PC-3 (cell line): ENCODE data around the gene FBXL7. TPM values are rescaled to one million over a fixed set of nuclear protein-coding genes. Genes with fewer than 3 reads are reported as not detected.

Experiments
- ATAC-seq: fragments of 200-7000 bp; cut with Tn5 transposase; 2 replicates; pipeline ENCODE4 v1.9.1; 2020; ENCODE audit warnings: mild to moderate bottlenecking, moderate library complexity
- BruUV-seq: library from RNA; stranded (reverse); fragments of 400-500 nt; replicated peaks from 2 replicates; lab custom pipeline; 2021; lab: Mats Ljungman, UMichigan
- CTCF ChIA-PET: fragments of 300-600 bp; sonication (Branson Sonifier 250); formaldehyde crosslinking; loops from one replicate; lab custom pipeline; 2022; ENCODE audit warnings: antibody characterized with exemption; lab: Charles Lee
- POLR2A ChIA-PET: fragments of 300-600 bp; sonication (Branson Sonifier 250); formaldehyde crosslinking; loops from one replicate; lab custom pipeline; 2022; ENCODE audit warnings: antibody characterized with exemption; ENCODE audit not compliant: unreplicated experiment; lab: Charles Lee
- DNase-seq: peaks from one replicate; pipeline ENCODE4 v3.0.0-alpha.2; 2015
- H2AFZ ChIP-seq: fragments of 300-600 bp; sonication (generic); 2 replicates; pipeline ENCODE4 v1.6.0; 2016; ENCODE audit warnings: antibody characterized with exemption, low read length
- H3F3A ChIP-seq: fragments of 300-600 bp; sonication (generic); one replicate; pipeline ENCODE4 v1.6.0; 2017; ENCODE audit warnings: antibody characterized with exemption, low read length, control low read depth, mild to moderate bottlenecking; ENCODE audit not compliant: unreplicated experiment
- H3K27ac ChIP-seq: fragments of 300-600 bp; sonication (generic); 2 replicates; pipeline ENCODE4 v1.5.1; 2016; ENCODE audit warnings: mild to moderate bottlenecking, low read length
- H3K27me3 ChIP-seq: fragments of 300-600 bp; sonication (generic); 2 replicates; pipeline ENCODE4 v1.6.1; 2016; ENCODE audit warnings: low read length, mixed read lengths
- H3K36me3 ChIP-seq: fragments of 300-600 bp; sonication (generic); 2 replicates; pipeline ENCODE4 v1.6.1; 2016; ENCODE audit warnings: low read depth, mixed run types, low read length, mixed read lengths
- H3K4me1 ChIP-seq: fragments of 300-600 bp; sonication (generic); 2 replicates; pipeline ENCODE4 v1.5.1; 2016; ENCODE audit warnings: low read length; ENCODE audit not compliant: insufficient read depth
- H3K4me2 ChIP-seq: fragments of 300-600 bp; sonication (generic); 2 replicates; pipeline ENCODE4 v1.6.0; 2016; ENCODE audit warnings: low read length
- H3K4me3 ChIP-seq: fragments of 300-600 bp; sonication (generic); 2 replicates; pipeline ENCODE4 v1.5.1; 2016; ENCODE audit warnings: mild to moderate bottlenecking, low read length, mixed read lengths
- H3K79me2 ChIP-seq: fragments of 300-600 bp; sonication (generic); 2 replicates; pipeline ENCODE4 v1.6.1; 2017; ENCODE audit warnings: low read length, mixed read lengths
- H3K9ac ChIP-seq: fragments of 300-600 bp; sonication (generic); 2 replicates; pipeline ENCODE4 v1.6.0; 2016; ENCODE audit warnings: mild to moderate bottlenecking, low read length
- H3K9me2 ChIP-seq: fragments of 300-600 bp; sonication (generic); replicated peaks from 2 replicates; pipeline ENCODE4 v1.6.1; 2016; ENCODE audit warnings: mixed run types, low read length, mixed read lengths
- H3K9me3 ChIP-seq: fragments of 300-600 bp; sonication (generic); 2 replicates; pipeline ENCODE4 v1.6.1; 2016; ENCODE audit warnings: low read length, mixed read lengths
- H4K20me1 ChIP-seq: fragments of 300-600 bp; sonication (generic); 2 replicates; pipeline ENCODE4 v1.6.1; 2016; ENCODE audit warnings: low read length, mixed read lengths
- CTCF ChIP-seq: fragments of 300-600 bp; sonication (generic); conservative IDR thresholded peaks from 2 replicates; pipeline ENCODE4 v1.5.1; 2017; ENCODE audit warnings: antibody characterized with exemption, low read depth, mild to moderate bottlenecking, low read length
- EZH2 ChIP-seq: fragments of 300-600 bp; sonication (generic); IDR thresholded peaks from one replicate; pipeline ENCODE4 v1.6.1; 2017; ENCODE audit warnings: antibody characterized with exemption, mild to moderate bottlenecking, low read length; ENCODE audit not compliant: unreplicated experiment
- EZH2phosphoT487 ChIP-seq: fragments of 300-600 bp; sonication (generic); IDR thresholded peaks from 2 replicates; pipeline ENCODE4 v1.6.1; 2018; ENCODE audit warnings: mild to moderate bottlenecking, antibody characterized with exemption, low read length, borderline replicate concordance
- intact Hi-C: fragments of 100-400 bp; cut with micrococcal nuclease; formaldehyde crosslinking; loops from 2 replicates; pipeline ENCODE4 v1.9.0; 2023
- total RNA-seq: library from RNA; depleted of rRNA; stranded (reverse); fragments of >200 nt; gene quantifications from 2 replicates; pipeline ENCODE4 v1.2.3, GENCODE V29; 2014

The FBXL7 gene
- total RNA-seq, 1 experiment from 2014 or later = 0.18 TPM

- Histone ChIP-seq H3K4me1 (no peaks in the 10 kb centered on the region), H3K36me3 (no peaks in the 10 kb centered on the region), H3K9me3 (peaks cover 6% of the 10 kb centered on the region; the same call in 1 of the 2 replicates), H3K4me3 (no peak overlapping the region), H3K9me2 (no peaks in the 10 kb centered on the region), H3K27me3 (no peaks in the 10 kb centered on the region), H3K9ac (no peak overlapping the region), H2AFZ (no peak overlapping the region), H3K79me2 (no peaks in the 10 kb centered on the region), H3K27ac (no peak overlapping the region), H4K20me1 (no peaks in the 10 kb centered on the region), H3F3A (no peaks in the 10 kb centered on the region), H3K4me2 (no peak overlapping the region)
- ChIA-PET CTCF (no interaction called here), POLR2A (no interaction called here)
- ATAC-seq = no peak
- TF ChIP-seq EZH2 = no peak
- no peak for TF ChIP-seq CTCF
- TF ChIP-seq EZH2phosphoT487 = no peak
- no peak for DNase-seq
- no TSS peak for BruUV-seq
- intact Hi-C loops = loop anchor here (10.0 kb wide), 1 partner anchor 196 kb away; no protein-coding TSS in a partner anchor
These were observed 299.0 kb downstream of the FBXL7 start for GRCh38 chr5:15799014-15799413.

- H3K4me3 ChIP-seq = no peak overlapping the region
- no peaks in the 10 kb centered on the region for H3K4me1 ChIP-seq
- TF ChIP-seq EZH2phosphoT487 (no peak), CTCF (no peak), EZH2 (no peak)
- peaks cover 8% of the 10 kb centered on the region; the same call in 1 of the 2 replicates for H3K9me3 ChIP-seq
- H3K27me3 ChIP-seq = no peaks in the 10 kb centered on the region
- H3K79me2 ChIP-seq = no peaks in the 10 kb centered on the region
- intact Hi-C loops = loop anchor here (10.0 kb wide), 1 partner anchor 195 kb away; no protein-coding TSS in a partner anchor
- H3F3A ChIP-seq = no peaks in the 10 kb centered on the region
- H3K36me3 ChIP-seq = no peaks in the 10 kb centered on the region
- no peaks in the 10 kb centered on the region for H3K9me2 ChIP-seq
- H3K9ac ChIP-seq = no peak overlapping the region
- no peak for ATAC-seq
- ChIA-PET POLR2A (no interaction called here), CTCF (no interaction called here)
- DNase-seq = no peak
- BruUV-seq = no TSS peak
- H4K20me1 ChIP-seq = no peaks in the 10 kb centered on the region
- no peak overlapping the region for H3K27ac ChIP-seq
- no peak overlapping the region for H3K4me2 ChIP-seq
- H2AFZ ChIP-seq = no peak overlapping the region
These were observed 299.6 kb downstream of the FBXL7 start for GRCh38 chr5:15799612-15800011.

GRCh38 chr5:15803280-15803679 is 303.3 kb downstream of the FBXL7 start:
- no peak for TF ChIP-seq CTCF
- TF ChIP-seq EZH2 = no peak
- TF ChIP-seq EZH2phosphoT487 = no peak
- Histone ChIP-seq H3K9ac (no peak overlapping the region), H3K4me1 (no peaks in the 10 kb centered on the region), H3K27me3 (no peaks in the 10 kb centered on the region), H3F3A (no peaks in the 10 kb centered on the region), H3K4me3 (no peak overlapping the region), H3K36me3 (no peaks in the 10 kb centered on the region), H3K79me2 (no peaks in the 10 kb centered on the region), H3K27ac (no peak overlapping the region), H4K20me1 (no peaks in the 10 kb centered on the region), H3K9me2 (no peaks in the 10 kb centered on the region), H3K9me3 (peaks cover 7% of the 10 kb centered on the region; the same call in 1 of the 2 replicates), H2AFZ (no peak overlapping the region), H3K4me2 (no peak overlapping the region)
- ChIA-PET POLR2A (no interaction called here), CTCF (no interaction called here)
- intact Hi-C loops = no loop called here
- no TSS peak for BruUV-seq
- DNase-seq (no peak), ATAC-seq (no peak)
